Sciatic nerve (tissue), 2 donors: Measurements from ENCODE around the gene USP11. TPM values are rescaled to one million over a fixed set of nuclear protein-coding genes. Genes with fewer than 3 reads are reported as not detected.
A peak's percentile ranks its signal among the peaks of the same experiment; 100 is the strongest.

Source experiments
- ATAC-seq: fragments of 200-7000 bp; cut with Tn5 transposase; one replicate; pipeline ENCODE4 v1.9.1; 2020; ENCODE audit warnings: mild to moderate bottlenecking, moderate library complexity
- DNase-seq: peaks from one replicate; pipeline ENCODE4 v3.0.0-alpha.2; 2020; ENCODE audit warnings: low spot score
- intact Hi-C: fragments of 100-400 bp; cut with DNase I; formaldehyde crosslinking; loops from one replicate; pipeline ENCODE4 v1.14.2; 2022
- total RNA-seq: library from RNA; stranded (reverse); fragmentation: NEBNext Ultra II Directional; extraction: Animal tissue kit (Norgen Biotek cat#: 25700); gene quantifications from one replicate; pipeline ENCODE4 v1.2.1, GENCODE V29; 2021
- donor health status: DM: no; HTN: no; CAD: no.
- donor health status: DM: no; HTN: no; CAD: no.

USP11 gene
- total RNA-seq, 1 donor from 2014 or later = 81.0 TPM

GRCh38 chrX:47200385-47201150, 32.2 kb upstream of the USP11 start:
- intact Hi-C loops = no loop called here
- ATAC-seq = peak; percentile 85

GRCh38 chrX:47201345-47201944, 31.4 kb upstream of the USP11 start:
- intact Hi-C loops = no loop called here
- ATAC-seq = no peak
- DNase-seq = no peak

More at GRCh38 chrX:47200385-47201150, 32.2 kb upstream of the USP11 start:
- DNase-seq = no peak

GRCh38 chrX:47202316-47202715, 30.5 kb upstream of the USP11 start:
- intact Hi-C loops = no loop called here
- ATAC-seq = no peak
- no peak for DNase-seq

- DNase-seq = no peak
- intact Hi-C loops = no loop called here
- no peak for ATAC-seq
These were observed 29.9 kb upstream of the USP11 start for GRCh38 chrX:47202877-47203276.

DNA sequence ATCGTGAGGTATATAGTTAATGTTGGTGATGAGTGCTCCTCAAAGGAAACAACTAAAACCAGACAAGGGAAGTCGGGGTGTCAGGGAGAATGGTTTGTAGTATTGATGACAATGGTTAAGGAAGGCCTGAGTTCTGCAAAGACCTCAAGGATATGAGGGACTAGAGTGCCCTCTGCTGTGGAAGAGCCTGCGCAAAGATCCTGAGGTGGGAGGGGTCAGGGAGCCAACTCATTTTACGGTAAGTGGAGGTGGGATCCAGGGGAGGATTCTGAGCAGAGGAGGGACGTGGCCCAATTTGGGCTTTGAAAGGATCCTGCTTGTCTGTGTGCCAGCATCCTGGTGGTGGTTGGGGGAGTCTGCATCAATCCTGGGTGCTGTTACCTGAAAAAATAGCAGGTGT, 27.8 kb upstream of the USP11 start:
- no peak for ATAC-seq
- intact Hi-C loops = no loop called here
- no peak for DNase-seq

- intact Hi-C loops = no loop called here
- ATAC-seq (no peak), DNase-seq (no peak)
These were observed 26.5 kb upstream of the USP11 start for GRCh38 chrX:47206316-47206715.

DNA sequence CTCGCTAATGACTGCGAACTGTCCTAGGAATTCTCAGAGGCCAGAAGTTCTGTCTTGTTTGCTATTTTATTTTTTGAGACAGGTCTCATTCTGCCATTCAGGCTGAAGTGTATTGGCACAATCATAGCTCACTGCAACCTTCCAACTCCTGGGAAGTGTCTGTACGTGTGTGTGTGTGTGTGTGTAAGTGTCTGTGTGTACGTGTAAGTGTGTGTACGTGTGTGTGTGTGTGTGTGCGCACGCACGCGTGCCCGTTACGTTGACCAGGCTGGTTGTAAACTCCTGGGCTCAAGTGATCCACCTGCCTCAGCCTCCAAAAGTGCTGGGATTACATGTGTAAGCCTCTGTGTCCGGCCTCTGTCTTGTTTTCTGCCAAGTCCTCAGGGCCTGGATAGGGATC, 24.7 kb upstream of the USP11 start:
- DNase-seq (no peak), ATAC-seq (no peak)
- intact Hi-C loops = no loop called here

- ATAC-seq (no peak), DNase-seq (no peak)
- intact Hi-C loops = no loop called here
These were observed 23.1 kb upstream of the USP11 start for GRCh38 chrX:47209508-47210238.

- intact Hi-C loops = no loop called here
- ATAC-seq (no peak), DNase-seq (no peak)
These were observed 22.0 kb upstream of the USP11 start for GRCh38 chrX:47210661-47211425.

DNA sequence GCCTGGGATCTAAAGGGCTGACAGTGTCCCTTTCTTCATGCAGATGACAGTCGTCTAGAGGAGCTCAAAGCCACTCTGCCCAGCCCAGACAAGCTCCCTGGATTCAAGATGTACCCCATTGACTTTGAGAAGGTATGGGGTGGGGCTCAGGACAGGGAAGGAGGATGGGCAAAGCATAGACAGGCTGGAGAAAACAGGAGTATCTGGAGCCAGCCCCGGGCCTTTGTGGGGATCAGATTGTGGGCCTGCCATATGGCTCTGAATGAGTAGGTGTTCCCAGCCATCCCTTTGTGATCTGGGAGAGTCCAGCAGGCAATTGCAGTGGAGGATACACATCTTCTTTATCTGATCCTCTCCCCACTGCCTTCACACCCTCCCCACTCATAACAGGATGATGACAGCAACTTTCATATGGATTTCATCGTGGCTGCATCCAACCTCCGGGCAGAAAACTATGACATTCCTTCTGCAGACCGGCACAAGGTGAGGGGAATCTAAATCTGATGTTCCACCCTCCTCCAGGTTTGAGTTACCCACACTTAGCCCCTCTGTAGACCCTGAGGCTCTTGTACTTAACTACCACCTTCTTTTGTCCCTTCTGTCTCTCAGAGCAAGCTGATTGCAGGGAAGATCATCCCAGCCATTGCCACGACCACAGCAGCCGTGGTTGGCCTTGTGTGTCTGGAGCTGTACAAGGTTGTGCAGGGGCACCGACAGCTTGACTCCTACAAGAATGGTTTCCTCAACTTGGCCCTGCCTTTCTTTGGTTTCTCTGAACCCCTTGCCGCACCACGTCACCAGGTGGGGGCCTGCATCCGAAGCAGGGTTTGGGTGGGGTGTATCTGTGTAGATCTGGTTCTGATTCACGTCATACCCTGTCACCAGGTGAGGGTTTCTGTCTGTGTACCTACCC, 20.2 kb upstream of the USP11 start:
- intact Hi-C loops = no loop called here
- DNase-seq = no peak

GRCh38 chrX:47214435-47215077, 18.3 kb upstream of the USP11 start:
- intact Hi-C loops = no loop called here
- ATAC-seq = no peak
- no peak for DNase-seq

More for the DNA sequence above, 20.2 kb upstream of the USP11 start:
- no peak for ATAC-seq

DNA sequence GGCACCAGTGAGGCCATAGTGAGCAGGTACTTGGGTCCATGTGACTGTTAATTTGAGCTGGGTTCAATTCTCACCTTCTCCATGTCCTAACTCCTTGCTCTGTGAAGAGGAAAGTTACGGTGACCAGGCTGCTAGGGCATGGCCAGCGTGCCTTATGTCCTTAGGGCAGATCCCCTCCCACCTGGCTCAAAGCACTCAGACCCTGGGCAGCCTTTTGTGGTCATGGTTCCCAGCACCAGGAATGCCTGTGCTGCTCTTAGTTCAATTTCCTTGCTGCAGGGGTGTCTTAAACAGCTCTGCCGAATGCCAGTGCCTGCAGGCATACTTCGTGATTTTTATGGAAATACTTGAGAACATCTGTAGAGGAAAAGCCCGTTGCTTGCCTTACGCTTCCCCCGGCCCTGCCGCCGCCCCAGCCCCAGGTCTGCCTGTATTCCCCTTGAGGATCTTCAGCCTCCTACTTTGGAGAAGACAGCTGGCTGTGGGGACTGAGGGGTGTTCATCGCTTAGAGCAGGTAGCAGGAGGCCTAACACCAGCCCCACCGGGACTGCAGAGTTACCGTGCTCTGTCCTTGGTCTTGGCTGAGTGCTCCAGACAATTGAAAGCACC, 17.4 kb upstream of the USP11 start:
- ATAC-seq (no peak), DNase-seq (no peak)
- intact Hi-C loops = no loop called here

GRCh38 chrX:47216393-47216925, 16.4 kb upstream of the USP11 start:
- intact Hi-C loops = no loop called here
- ATAC-seq = no peak
- no peak for DNase-seq

DNA sequence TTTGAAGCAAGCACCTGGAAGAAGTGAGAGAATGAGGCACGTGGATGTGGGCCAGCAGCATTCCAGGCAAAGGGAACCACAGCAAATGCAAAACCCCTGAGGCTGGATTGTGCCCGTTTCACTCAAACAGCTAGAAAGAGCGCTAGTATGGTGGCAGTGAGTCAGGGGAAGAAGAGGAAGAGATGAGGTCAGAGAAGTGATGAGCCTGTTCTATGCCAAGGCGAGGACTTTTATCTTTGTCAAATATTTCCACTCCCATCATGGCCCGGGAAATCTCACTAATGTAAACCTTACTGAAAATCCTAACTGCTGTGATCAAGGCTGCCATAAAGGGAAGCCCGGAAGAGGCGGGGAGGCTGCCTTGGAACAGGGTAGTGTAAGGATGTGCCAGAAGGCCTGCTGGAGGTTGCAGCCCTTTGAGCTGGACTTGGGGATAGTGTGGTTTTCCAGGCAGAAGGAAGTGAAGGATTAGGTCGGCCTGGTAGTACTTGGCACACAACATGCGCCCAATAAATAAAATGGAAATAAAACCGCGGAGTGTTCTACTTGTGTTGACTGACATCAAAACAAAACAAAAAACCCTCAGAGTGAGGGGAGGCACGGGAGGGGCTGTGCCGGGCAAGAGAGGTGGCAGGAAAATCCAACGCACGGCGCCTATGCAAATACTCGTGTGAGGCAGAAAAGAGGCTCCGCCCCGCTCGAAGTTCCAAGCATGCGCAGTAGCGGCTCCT, 15.5 kb upstream of the USP11 start:
- intact Hi-C loops = no loop called here
- DNase-seq (no peak), ATAC-seq (peak; percentile 11)

- intact Hi-C loops = no loop called here
- DNase-seq = peak; percentile 98
- peak; percentile 95 for ATAC-seq
These were observed 14.9 kb upstream of the USP11 start for GRCh38 chrX:47217852-47218279.

GRCh38 chrX:47218280-47218919, 14.4 kb upstream of the USP11 start, which contains the start of gene CDK16:
CDK16 (plus strand) TSS chrX:47218681; CDS start chrX:47223558, 4,877 bp downstream.
- peak; percentile 85 for ATAC-seq
- DNase-seq = peak; percentile 88

More at GRCh38 chrX:47218280-47218919, 14.4 kb upstream of the USP11 start, which contains the start of gene CDK16:
- intact Hi-C loops = no loop called here
